ENCODE results near the gene WSB2.
"Not testable (repeated sequence)": the region's sequence is repeated elsewhere in the genome, so short reads cannot be mapped to it uniquely, and the experiment has no call there.

WSB2 gene

DNA sequence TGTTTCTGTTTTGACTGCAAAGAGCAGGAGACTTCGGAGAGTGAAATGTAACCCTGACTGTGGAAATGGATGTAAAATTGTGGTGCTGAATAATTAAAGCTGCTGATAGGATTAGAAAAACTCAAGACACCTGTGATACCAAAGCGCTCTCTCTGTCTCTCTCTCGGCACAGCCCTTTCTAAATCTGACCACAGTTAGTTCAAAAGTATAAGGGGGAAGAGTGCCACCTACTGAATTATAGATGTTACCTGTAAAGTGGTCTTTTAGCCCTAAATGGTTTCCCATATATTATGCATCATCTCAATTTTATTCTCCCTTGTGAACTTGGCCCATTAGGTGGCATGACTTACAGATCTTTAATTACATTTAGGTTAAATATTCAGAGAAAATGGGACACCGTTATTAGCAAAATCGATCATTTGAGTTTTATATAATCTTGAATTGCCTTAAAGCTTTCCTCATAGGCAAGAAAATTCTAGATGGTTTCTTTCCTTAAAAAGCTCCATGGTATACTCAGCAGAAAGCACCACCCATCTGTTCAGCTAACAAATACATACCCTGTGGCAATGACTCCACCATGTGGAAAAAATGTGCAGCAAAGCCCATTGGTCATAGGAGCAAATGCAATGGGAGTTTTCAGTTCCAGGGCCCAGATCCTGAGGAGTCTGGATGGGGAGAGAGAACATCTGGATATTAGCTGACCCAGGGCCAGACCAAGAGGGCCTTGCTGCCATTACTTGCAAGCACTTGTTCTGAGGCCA lies 26.4 kb downstream of the WSB2 start:
- no peak for DNase-seq

DNA sequence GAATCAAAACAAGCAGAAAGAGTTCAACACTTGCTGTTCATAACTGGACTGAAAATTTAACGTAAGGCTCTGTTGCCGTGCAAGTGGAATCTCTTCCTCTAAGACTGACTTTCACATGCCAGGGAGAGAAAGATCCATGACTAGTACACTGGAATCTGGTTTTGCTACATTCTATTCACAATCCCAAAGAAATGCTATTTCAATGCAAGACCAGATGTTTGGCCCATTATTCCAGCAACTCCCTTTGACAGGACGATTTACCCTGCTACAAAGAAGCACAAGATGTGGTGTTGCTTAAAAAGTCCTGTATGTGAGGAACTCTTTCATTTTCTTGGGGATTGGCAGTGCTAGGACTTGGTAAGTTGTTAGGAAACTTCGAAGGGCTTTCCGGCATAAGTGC lies 27.1 kb downstream of the WSB2 start:
- no peak for DNase-seq

DNA sequence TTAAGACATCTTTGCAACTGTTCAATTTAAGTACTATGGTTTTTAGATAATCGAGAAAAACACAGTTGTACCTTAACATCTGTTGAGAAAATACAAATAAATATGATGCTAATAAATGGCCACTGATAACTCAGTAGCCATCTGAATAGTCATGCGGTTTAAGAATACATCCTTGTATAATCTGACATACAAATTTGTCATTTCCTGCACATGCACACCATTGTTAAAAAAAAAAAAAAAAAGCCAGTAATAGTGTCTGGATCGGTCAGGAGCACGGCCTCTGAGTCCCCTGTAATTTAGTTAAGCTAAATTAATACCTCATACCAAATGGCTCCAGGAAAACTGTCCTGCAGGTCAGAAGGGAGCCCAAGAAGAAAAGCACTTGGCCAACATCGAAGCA lies 27.7 kb downstream of the WSB2 start:
- no peak for DNase-seq

GRCh38 chr12:118032188-118032587 lies 28.8 kb downstream of the WSB2 start:
- no peak for DNase-seq

DNA sequence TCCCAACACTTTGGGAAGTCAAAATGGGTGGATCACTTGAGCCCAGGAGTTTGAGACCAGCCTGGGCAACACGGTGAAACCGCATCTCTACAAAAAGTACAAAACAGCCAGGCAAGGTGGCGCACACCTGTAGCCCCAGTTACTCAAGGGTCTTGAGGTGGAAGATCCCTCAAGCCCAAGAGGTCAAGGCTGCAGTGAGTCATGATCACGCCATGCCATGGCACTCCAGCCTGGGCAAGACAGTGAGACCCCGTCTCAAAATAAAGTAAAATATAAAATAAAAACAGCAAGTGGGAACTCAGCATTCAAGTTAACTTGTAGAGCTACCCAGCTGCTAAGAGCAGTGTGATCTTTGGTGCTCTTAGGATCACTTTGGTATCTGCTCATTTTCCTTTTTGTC lies 31.8 kb downstream of the WSB2 start:
- DNase-seq, result no peak

- no peak for DNase-seq
Observed at GRCh38 chr12:118025168-118025567, 35.8 kb downstream of the WSB2 start.

DNA sequence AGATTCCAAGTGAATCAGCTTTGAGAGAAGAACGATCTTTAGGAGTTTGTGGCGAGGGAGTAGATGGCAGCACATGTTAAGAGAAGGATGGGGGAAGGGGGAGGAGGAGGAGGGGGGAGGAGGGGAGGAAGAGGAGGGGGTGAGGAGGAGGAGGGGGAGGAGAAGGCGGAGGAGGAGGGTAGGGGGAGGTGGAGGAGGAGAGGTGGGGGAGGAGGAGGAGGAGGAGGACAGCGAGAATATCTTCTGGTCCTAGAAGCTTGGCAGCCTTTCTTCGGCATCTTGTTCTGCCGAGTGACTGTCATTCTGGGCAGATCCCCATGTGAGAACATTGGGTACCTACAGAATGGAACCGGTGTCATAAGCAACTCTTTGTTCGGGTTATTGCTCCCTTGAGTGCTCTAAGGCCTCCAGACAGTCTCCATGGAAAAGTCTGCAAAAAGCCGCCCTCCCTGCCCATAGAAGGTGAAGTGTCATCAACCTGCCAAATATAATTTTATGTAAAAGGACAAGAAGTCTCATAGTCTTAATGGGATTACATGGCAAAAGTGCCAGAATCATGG lies 37.6 kb downstream of the WSB2 start:
- DNase-seq, result no peak

- DNase-seq, result no peak
Observed at GRCh38 chr12:118022728-118023109, 38.3 kb downstream of the WSB2 start.

GRCh38 chr12:118022097-118022727 lies 38.8 kb downstream of the WSB2 start:
- DNase-seq, result not testable (repeated sequence)

DNA sequence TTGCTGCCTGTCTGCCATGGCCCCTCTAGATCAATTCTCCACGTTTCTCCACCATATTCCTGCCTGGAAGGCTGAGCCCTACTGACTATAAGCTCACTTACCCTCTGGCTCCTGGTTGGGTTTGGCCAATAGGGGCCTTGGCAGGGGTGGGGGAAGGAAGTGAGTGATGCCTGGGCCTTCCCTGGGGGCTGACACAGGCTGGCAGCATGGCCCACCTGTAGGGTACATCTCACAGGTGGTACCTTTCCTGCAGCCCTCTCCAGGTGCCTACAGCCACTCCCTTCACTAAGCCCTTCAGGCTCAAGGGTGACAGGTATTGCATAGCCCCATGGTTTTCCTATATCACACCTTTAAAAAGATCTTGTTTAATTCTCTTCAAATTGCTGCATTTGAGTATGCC lies 40.9 kb downstream of the WSB2 start:
- DNase-seq, result no peak

- no peak for DNase-seq
Observed at GRCh38 chr12:118017926-118018325, 43.1 kb downstream of the WSB2 start.

DNA sequence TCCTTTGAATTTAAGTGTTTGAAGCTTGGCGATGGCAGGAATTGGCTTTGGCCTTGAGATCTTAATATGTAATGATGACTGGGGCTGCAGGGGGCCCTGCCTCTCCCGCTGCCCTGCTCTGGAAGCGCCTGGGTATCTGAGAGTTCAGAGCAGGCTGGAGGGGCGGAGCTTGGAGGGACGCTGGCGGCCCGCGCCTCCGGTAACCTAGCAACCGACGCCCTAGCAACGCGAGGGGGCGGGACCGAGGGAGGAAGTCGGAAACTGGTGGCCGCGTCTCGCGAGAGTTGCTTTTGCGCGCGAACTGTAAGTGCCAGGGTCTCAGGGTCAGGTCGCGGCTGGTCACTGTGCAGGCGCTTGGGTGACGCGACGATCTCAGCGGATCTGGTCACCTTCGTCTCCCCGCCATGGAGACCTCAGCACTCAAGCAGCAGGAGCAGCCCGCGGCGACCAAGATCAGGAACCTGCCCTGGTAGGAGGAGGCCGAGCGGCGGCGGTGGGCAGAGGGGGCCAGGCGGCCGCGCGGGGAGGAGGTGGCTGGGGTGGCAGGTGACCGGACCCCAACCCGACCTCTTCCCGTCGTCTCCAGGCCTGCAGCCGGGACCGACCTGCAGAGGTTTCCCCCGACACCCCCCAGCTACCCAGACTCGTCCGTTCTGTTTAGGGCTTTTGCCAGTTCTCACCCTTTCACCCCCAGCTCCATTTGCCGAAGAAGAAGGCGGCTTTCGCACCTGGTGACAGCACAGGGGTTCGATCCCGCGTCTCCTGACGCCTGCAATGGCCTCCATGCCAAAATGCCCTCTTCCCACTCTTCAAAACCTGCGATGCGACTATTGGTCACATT lies 44.3 kb downstream of the WSB2 start, which contains the start of gene RFC5:
RFC5 (plus strand) TSS at position 280 of the 841 bp plus-strand sequence; CDS start at position 405, 125 bp downstream.
- DNase-seq, result peak; percentile 97

- no peak for DNase-seq
Observed at GRCh38 chr12:118015944-118016343, 45.0 kb downstream of the WSB2 start.

DNA sequence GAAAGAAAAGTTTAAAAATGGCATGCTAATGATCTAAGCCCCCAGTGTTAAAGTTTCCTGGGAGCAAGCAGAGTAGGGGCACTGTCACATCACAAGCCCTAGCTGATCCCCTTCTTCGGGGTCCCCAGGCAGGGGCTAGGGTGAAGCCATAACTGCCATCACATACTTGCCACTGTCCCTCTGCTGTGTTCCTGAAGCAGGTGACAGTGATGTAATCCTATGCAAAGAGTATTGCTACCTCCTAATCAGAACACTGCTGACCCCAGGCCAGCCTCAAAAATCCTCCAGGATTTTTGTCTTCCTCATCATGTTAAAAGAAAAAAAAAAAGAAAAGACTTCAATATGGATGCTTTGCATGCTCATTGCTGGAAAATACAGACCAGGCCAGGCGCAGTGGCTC lies 45.7 kb downstream of the WSB2 start:
- DNase-seq, result no peak

DNA sequence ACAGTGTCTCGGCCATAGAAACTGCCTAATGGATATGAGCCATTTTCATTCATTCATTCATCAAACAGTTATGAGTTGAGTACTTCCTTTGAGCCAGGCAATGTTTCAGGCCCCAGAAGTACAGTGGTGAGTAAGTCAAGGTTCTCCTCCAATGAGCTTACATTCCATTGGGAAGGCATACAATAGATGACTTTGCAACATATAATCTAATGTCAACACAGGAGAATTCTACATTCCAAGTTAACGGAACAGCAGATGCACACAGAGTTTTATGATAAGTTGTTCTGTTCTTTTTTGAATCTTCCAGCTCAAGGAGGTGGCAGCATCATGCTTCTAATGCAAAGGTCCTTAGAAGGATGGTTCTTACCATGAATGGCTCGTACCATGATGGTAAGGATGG lies 47.7 kb downstream of the WSB2 start:
- DNase-seq, result no peak

GRCh38 chr12:118011961-118012360 lies 49.0 kb downstream of the WSB2 start:
- DNase-seq, result no peak

- no peak for DNase-seq
Observed at GRCh38 chr12:118011377-118011776, 49.6 kb downstream of the WSB2 start.

DNA sequence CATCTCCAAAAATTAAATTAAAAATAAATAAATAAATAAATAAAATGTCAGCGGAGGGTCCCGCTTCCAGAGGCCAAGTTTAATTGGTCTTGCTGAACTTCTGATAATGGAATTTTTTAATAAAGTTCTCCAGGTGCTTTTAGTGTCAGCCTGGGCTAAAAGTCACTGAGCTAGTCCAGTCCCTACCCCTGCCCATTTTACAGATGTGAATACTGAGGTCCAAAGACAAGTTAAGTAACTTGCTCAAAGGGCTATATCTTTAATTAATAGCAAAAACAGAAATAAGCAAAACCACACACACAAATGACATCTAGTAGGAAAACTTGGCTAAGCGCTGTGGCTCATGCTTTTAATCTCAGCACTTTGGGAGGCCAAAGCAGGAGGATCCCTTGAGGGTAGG lies 50.1 kb downstream of the WSB2 start:
- DNase-seq, result no peak

DNA sequence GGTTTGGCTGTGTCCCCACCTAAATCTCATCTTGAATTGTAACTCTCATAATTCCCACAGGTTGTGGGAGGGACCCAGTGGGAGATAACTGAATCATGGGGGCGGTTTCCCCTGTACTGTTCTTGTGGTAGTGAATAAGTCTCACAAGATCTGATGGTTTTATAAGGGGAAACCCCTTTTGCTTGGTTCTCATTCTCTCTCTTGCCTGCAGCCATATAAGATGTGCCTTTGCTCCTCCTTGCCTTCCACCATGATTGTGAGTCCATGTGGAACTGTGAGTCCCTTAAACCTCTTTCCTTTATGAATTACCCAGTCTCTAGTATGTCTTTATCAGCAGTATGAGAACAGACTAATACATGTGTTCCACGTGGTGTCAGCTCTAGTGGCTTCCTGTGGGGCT lies 61.2 kb downstream of the WSB2 start:
- DNase-seq, result not testable (repeated sequence)

DNA sequence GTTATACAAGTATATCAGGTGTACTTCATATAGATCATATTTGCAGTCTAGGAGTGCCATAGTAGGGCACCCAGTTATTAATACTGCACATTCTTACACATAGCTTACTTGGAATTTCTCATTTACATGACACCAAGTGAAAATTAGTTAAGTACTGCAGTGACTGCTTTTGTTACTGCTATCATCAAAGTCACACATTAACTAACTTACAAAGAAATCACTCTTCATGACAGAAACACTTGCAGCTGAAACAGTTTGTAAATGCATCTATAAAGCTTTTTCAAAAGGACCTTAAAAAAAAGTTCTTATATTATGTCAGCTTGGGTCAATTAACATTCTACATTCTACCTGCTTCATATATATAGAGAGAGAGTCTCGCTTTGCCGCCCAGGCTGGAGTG lies 62.3 kb downstream of the WSB2 start:
- DNase-seq, result no peak

GRCh38 chr12:117994551-117995438 lies 66.2 kb downstream of the WSB2 start:
- DNase-seq, result no peak

DNA sequence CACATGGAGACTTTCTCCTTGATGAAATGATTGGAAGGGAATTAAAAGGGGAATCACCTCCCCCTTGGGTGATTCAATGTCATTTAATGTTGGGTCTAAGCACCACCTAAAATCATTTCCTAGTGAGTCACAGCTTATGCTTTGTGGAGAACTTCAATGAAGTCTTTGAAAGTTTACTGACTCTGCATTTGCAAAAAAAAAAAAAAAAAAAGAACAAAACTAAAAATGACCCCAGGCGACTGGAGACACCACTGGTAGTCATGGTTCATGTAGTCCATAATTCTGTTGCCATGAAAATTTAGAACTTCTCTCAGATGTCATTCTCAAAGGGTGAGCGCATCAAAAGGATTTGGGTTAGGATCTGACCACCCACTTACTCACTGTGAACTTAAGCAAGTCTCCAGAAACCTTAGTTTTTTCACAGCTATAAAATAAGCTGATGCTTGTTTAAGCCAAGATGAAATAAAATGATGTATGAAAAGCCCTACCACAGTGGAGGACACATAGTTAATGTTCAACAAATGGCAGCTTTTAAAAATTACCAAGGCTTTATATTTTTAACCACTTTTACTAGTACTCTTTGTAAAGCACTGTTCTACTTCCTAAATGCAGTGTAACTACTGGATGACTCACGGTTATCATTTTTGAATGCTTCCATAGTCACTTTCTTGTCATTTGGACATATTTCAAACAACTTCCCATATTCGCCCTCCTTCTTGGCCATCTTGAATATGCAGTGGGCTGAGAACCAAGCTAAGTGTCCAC lies 74.1 kb downstream of the WSB2 start:
- no peak for DNase-seq

All from CD4-positive, alpha-beta T cell treated with Interleukin-12 subunit alpha and Interleukin-12 subunit beta, for 1 hour (primary cell).